ENCODE results near the gene PDZRN3. TPM values are rescaled to one million over a fixed set of nuclear protein-coding genes. Genes with fewer than 3 reads are reported as not detected.

PDZRN3 gene
- total RNA-seq, 1 donor from 2014 or later, result 3.4 TPM

GRCh38 chr3:73609315-73609641, 15.5 kb downstream of the PDZRN3 start:
- Histone ChIP-seq H3K4me2 (no peak overlapping the region), H3K4me1 (peaks cover 3% of the 10 kb centered on the region), H4K20me1 (ENCODE audit: low read depth) (no peaks in the 10 kb centered on the region), H3K4me3 (no peak overlapping the region), H3K27ac (no peak overlapping the region), H2AFZ (replicated peaks) (no peak overlapping the region), H3K27me3 (no peaks in the 10 kb centered on the region), H3K36me3 (no peaks in the 10 kb centered on the region), H3F3A (ENCODE audit: low read depth) (no peaks in the 10 kb centered on the region), H3K79me2 (ENCODE audit: low read depth) (no peaks in the 10 kb centered on the region), H3K9ac (no peak overlapping the region), H3K9me3 (ENCODE audit: low read depth) (no peaks in the 10 kb centered on the region)
- Mint-ChIP-seq H3K4me1 (peaks cover 11% of the 10 kb centered on the region), H3K27me3 (ENCODE audit: insufficient read depth, low read depth) (peaks cover 2% of the 10 kb centered on the region), H3K36me3 (no peaks in the 10 kb centered on the region), H3K27ac (no peak overlapping the region), H3K4me3 (no peak overlapping the region), H3K9me3 (no peaks in the 10 kb centered on the region)
- DNase-seq (ENCODE audit: low spot score), result no peak
- TF ChIP-seq, protein P1, sequence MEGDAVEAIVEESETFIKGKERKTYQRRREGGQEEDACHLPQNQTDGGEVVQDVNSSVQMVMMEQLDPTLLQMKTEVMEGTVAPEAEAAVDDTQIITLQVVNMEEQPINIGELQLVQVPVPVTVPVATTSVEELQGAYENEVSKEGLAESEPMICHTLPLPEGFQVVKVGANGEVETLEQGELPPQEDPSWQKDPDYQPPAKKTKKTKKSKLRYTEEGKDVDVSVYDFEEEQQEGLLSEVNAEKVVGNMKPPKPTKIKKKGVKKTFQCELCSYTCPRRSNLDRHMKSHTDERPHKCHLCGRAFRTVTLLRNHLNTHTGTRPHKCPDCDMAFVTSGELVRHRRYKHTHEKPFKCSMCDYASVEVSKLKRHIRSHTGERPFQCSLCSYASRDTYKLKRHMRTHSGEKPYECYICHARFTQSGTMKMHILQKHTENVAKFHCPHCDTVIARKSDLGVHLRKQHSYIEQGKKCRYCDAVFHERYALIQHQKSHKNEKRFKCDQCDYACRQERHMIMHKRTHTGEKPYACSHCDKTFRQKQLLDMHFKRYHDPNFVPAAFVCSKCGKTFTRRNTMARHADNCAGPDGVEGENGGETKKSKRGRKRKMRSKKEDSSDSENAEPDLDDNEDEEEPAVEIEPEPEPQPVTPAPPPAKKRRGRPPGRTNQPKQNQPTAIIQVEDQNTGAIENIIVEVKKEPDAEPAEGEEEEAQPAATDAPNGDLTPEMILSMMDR (IDR thresholded peaks at IDR 0.05), result no peak
- TF ChIP-seq EZH2 (IDR thresholded peaks at IDR 0.05), result no peak
- TF ChIP-seq EZH2phosphoT487 (IDR thresholded peaks at IDR 0.05), result no peak

DNA sequence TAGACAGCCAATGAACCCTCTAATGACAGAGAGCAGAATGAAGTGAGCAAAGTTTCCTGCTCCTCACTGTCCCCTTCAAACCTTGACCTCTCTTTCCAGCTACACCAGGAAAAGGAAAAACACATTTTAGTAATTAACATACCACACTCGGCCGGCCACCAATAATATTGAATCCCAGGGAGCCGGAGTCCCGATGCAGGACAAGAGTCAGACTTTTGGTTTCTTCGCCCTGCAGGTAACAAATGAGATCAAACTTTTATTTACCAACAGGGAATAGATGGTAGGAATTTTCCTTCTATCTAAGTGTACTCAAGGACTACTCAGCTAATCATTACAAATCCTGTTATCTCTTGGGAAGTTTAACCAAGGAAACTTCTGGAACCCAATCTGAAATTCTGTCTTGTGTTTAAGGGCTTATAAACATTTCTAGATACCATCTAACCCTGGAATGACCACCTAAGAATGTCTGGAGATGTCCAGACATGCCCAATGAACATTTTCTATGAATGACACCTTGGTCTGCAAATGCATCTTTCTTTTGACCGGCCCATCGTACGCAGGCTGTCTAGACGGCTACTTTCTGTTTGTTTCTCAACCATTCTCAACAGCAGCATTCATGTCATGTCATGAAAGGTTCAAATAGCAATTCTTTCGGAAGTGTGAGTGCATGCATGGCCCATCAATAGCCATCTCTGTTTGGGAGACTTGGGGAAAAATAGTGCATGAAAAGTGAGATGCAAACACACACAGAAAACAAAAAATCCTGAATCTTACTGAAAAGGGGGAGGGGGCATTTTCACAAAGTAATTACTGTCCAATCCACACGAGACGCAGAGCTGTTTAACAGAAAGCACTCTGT, 16.1 kb downstream of the PDZRN3 start:
- Histone ChIP-seq H3F3A (ENCODE audit: low read depth) (no peaks in the 10 kb centered on the region), H3K4me3 (no peak overlapping the region), H2AFZ (replicated peaks) (no peak overlapping the region), H3K4me2 (no peak overlapping the region), H3K4me1 (peaks cover 3% of the 10 kb centered on the region), H3K9ac (no peak overlapping the region), H3K79me2 (ENCODE audit: low read depth) (no peaks in the 10 kb centered on the region), H3K9me3 (ENCODE audit: low read depth) (no peaks in the 10 kb centered on the region), H4K20me1 (ENCODE audit: low read depth) (no peaks in the 10 kb centered on the region), H3K36me3 (no peaks in the 10 kb centered on the region), H3K27me3 (no peaks in the 10 kb centered on the region), H3K27ac (no peak overlapping the region)
- DNase-seq (ENCODE audit: low spot score), result no peak
- no peaks in the 10 kb centered on the region for H3K9me3 Mint-ChIP-seq
- H3K4me3 Mint-ChIP-seq, result no peak overlapping the region
- H3K27me3 Mint-ChIP-seq (ENCODE audit: insufficient read depth, low read depth), result peaks cover 2% of the 10 kb centered on the region
- H3K27ac Mint-ChIP-seq, result no peak overlapping the region
- no peak for TF ChIP-seq EZH2phosphoT487 (IDR thresholded peaks at IDR 0.05)
- TF ChIP-seq, protein P1 (IDR thresholded peaks at IDR 0.05), result no peak
- TF ChIP-seq EZH2 (IDR thresholded peaks at IDR 0.05), result no peak
- H3K36me3 Mint-ChIP-seq, result no peaks in the 10 kb centered on the region
- peaks cover 11% of the 10 kb centered on the region for H3K4me1 Mint-ChIP-seq

DNA sequence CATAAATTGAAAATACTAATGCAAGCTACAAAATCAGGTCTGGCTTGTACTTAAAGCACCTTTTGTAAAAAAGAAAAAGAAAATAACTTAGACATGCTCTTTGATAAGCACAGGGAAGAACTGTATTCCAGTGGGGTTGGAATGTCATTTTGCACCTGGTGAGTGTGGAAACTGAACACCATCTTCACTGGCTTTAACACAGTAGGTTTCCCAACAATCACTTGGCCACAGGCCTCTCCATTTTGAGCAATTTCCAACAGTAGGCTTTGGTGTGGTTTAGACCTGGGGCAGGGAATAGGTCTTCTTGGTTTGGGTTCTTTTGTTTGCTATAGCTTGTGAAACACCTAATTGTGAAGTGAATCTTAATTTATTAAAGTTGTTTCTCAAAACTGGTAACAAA, 18.9 kb downstream of the PDZRN3 start:
- peaks cover 11% of the 10 kb centered on the region for H3K4me1 Mint-ChIP-seq
- H3K27ac Mint-ChIP-seq, result no peak overlapping the region

More for the DNA sequence above, 18.9 kb downstream of the PDZRN3 start:
- no peaks in the 10 kb centered on the region for H3K36me3 ChIP-seq
- Mint-ChIP-seq H3K4me3 (no peak overlapping the region), H3K9me3 (no peaks in the 10 kb centered on the region), H3K36me3 (peaks cover 1% of the 10 kb centered on the region), H3K27me3 (ENCODE audit: insufficient read depth, low read depth) (no peaks in the 10 kb centered on the region)
- H3K27ac ChIP-seq, result no peak overlapping the region
- H3K79me2 ChIP-seq (ENCODE audit: low read depth), result no peaks in the 10 kb centered on the region
- TF ChIP-seq, protein P1 (IDR thresholded peaks at IDR 0.05), result no peak
- no peaks in the 10 kb centered on the region for H3F3A ChIP-seq (ENCODE audit: low read depth)
- H4K20me1 ChIP-seq (ENCODE audit: low read depth), result no peaks in the 10 kb centered on the region
- H3K4me1 ChIP-seq, result no peaks in the 10 kb centered on the region
- H3K4me2 ChIP-seq, result no peak overlapping the region
- H3K9me3 ChIP-seq (ENCODE audit: low read depth), result no peaks in the 10 kb centered on the region
- no peaks in the 10 kb centered on the region for H3K27me3 ChIP-seq
- no peak for DNase-seq (ENCODE audit: low spot score)
- no peak overlapping the region for H2AFZ ChIP-seq (replicated peaks)
- no peak overlapping the region for H3K4me3 ChIP-seq
- H3K9ac ChIP-seq, result no peak overlapping the region
